Stimulated activated naive CD8-positive, alpha-beta T cell treated with anti-CD3 and anti-CD28 coated beads, Interleukin-15, Interleukin-2, amounts not matched to agents 100 ng/mL and 50 ng/mL, for 24 hours (primary cell): Measurements from ENCODE around the gene FHIT.
A peak's percentile ranks its signal among the peaks of the same experiment; 100 is the strongest.

Source experiments
- H3K27ac Mint-ChIP-seq: one replicate; pipeline ENCODE4 v1.8.0; 2021; ENCODE audit warnings: mild to moderate bottlenecking, mixed read lengths
- H3K27me3 Mint-ChIP-seq: one replicate; pipeline ENCODE4 v1.8.0; 2021; ENCODE audit warnings: mixed read lengths
- H3K36me3 Mint-ChIP-seq: one replicate; pipeline ENCODE4 v1.8.0; 2021; ENCODE audit warnings: low read depth, mixed read lengths
- H3K4me1 Mint-ChIP-seq: one replicate; pipeline ENCODE4 v1.8.0; 2021; ENCODE audit warnings: low read depth, mixed read lengths
- H3K4me3 Mint-ChIP-seq: one replicate; pipeline ENCODE4 v1.8.0; 2021; ENCODE audit warnings: mild to moderate bottlenecking, mixed read lengths
- H3K9me3 Mint-ChIP-seq: one replicate; pipeline ENCODE4 v1.8.0; 2021; ENCODE audit warnings: mixed read lengths

The FHIT gene

DNA sequence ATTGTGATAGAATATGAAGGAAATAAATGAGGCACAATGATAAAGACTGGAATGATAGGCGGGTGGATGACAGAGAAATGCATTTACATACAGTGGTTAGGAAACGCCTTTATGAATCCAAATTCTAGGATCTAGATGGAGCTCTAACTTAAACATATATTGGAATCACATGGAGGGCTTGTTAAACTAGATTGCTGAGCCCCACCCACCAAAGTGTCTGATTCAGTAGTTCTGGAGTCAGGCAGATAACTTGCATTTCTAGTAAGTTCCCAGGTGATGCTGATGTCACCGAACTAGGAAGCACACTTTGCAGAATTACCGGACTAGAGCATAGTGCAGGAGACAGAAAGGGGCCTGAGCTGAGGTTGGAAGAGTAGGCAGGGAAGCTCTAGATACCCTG, 837.2 kb downstream of the FHIT start:
- Mint-ChIP-seq H3K27ac (no peak overlapping the region), H3K4me1 (no peaks in the 10 kb centered on the region), H3K36me3 (no peaks in the 10 kb centered on the region), H3K9me3 (peaks cover 7% of the 10 kb centered on the region), H3K27me3 (no peaks in the 10 kb centered on the region), H3K4me3 (no peak overlapping the region)

GRCh38 chr3:60413551-60413950, 837.7 kb downstream of the FHIT start:
- Mint-ChIP-seq H3K4me1 (no peaks in the 10 kb centered on the region), H3K27me3 (no peaks in the 10 kb centered on the region), H3K36me3 (no peaks in the 10 kb centered on the region), H3K9me3 (peaks cover 7% of the 10 kb centered on the region), H3K27ac (no peak overlapping the region), H3K4me3 (no peak overlapping the region)

DNA sequence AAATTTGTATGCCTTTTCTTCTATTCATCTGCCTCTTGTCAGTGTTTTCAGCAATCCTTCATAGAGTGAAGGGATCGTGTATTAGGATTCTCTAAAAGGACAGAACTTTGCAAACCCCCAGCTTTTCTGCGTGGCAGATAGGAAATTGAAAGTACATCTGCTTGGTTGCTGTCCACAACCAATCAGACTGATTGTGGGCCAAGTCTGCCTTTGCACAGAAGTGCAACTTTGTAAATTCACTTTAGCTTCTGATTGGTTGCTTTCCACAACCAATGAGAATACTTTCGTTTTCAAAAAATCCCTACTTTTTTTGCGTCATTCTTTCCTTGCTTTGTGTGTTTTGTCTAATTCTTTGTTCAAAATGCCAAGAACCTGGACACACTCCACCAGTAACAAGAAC, 847.4 kb downstream of the FHIT start:
- no peaks in the 10 kb centered on the region for H3K27me3 Mint-ChIP-seq
- no peaks in the 10 kb centered on the region for H3K36me3 Mint-ChIP-seq
- H3K27ac Mint-ChIP-seq, result no peak overlapping the region
- peaks cover 3% of the 10 kb centered on the region for H3K9me3 Mint-ChIP-seq
- no peak overlapping the region for H3K4me3 Mint-ChIP-seq
- H3K4me1 Mint-ChIP-seq, result no peaks in the 10 kb centered on the region

- no peaks in the 10 kb centered on the region for H3K4me1 Mint-ChIP-seq
- no peak overlapping the region for H3K27ac Mint-ChIP-seq
Measured at GRCh38 chr3:60402931-60403330, 848.3 kb downstream of the FHIT start.

GRCh38 chr3:60399861-60400845, 851.1 kb downstream of the FHIT start:
- H3K27ac Mint-ChIP-seq, result no peak overlapping the region
- H3K4me1 Mint-ChIP-seq, result no peaks in the 10 kb centered on the region
- H3K4me3 Mint-ChIP-seq, result no peak overlapping the region
- no peaks in the 10 kb centered on the region for H3K27me3 Mint-ChIP-seq
- peaks cover 6% of the 10 kb centered on the region for H3K9me3 Mint-ChIP-seq
- no peaks in the 10 kb centered on the region for H3K36me3 Mint-ChIP-seq

More at GRCh38 chr3:60402931-60403330, 848.3 kb downstream of the FHIT start:
- peaks cover 2% of the 10 kb centered on the region for H3K9me3 Mint-ChIP-seq
- H3K4me3 Mint-ChIP-seq, result no peak overlapping the region
- no peaks in the 10 kb centered on the region for H3K27me3 Mint-ChIP-seq
- no peaks in the 10 kb centered on the region for H3K36me3 Mint-ChIP-seq

DNA sequence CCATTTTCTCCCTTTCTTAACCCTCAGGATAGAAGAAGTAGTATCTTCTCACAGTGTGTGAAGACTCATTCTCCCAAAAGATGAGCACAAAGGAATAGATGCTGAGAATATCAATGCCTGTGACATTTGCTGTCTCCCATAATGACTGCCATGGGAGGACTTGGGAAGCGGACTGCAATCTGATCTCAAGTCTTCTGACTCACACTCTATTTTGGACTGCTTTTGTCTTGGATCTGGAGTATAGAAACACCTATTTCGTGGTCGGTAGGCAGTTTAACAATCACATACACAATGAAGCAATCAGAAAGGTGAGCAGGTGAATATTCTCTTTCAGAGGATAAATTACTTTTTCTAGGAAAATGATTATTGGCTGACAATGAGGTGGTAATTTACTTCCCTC, 852.0 kb downstream of the FHIT start:
- H3K27ac Mint-ChIP-seq, result no peak overlapping the region
- no peak overlapping the region for H3K4me3 Mint-ChIP-seq
- H3K27me3 Mint-ChIP-seq, result no peaks in the 10 kb centered on the region
- H3K9me3 Mint-ChIP-seq, result peaks cover 6% of the 10 kb centered on the region
- no peaks in the 10 kb centered on the region for H3K4me1 Mint-ChIP-seq
- no peaks in the 10 kb centered on the region for H3K36me3 Mint-ChIP-seq

GRCh38 chr3:60395173-60395762, 856.0 kb downstream of the FHIT start:
- Mint-ChIP-seq H3K9me3 (peaks cover 6% of the 10 kb centered on the region), H3K27ac (no peak overlapping the region), H3K4me1 (no peaks in the 10 kb centered on the region), H3K27me3 (no peaks in the 10 kb centered on the region), H3K36me3 (no peaks in the 10 kb centered on the region), H3K4me3 (no peak overlapping the region)

- H3K27ac Mint-ChIP-seq, result no peak overlapping the region
- H3K4me3 Mint-ChIP-seq, result no peak overlapping the region
- H3K36me3 Mint-ChIP-seq, result no peaks in the 10 kb centered on the region
- no peaks in the 10 kb centered on the region for H3K4me1 Mint-ChIP-seq
- no peaks in the 10 kb centered on the region for H3K27me3 Mint-ChIP-seq
- H3K9me3 Mint-ChIP-seq, result peaks cover 6% of the 10 kb centered on the region
Measured at GRCh38 chr3:60393946-60394345, 857.3 kb downstream of the FHIT start.

GRCh38 chr3:60392501-60392900, 858.8 kb downstream of the FHIT start:
- no peak overlapping the region for H3K4me3 Mint-ChIP-seq

DNA sequence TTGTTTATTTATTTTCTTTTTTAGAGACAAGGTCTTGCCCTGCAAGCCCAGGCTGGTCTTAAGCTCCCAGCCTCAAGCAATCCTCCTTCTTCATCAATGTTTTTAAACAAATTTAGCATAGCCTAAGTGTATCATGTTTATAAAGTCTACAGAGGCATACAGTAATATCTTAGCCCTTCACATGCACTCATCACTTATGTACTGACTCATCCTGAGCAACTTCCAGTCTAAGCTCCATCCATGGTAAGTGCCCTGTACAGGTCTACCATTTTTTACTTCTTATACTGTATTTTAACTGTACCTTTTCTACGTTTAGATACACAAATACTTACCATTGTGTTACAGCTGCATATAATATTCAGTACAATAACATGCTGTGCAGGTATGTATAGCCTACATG, 860.0 kb downstream of the FHIT start:
- Mint-ChIP-seq H3K4me1 (no peaks in the 10 kb centered on the region), H3K27ac (no peak overlapping the region), H3K4me3 (no peak overlapping the region), H3K36me3 (no peaks in the 10 kb centered on the region), H3K9me3 (no peaks in the 10 kb centered on the region), H3K27me3 (no peaks in the 10 kb centered on the region)

More at GRCh38 chr3:60392501-60392900, 858.8 kb downstream of the FHIT start:
- H3K36me3 Mint-ChIP-seq, result no peaks in the 10 kb centered on the region
- H3K27ac Mint-ChIP-seq, result no peak overlapping the region
- no peaks in the 10 kb centered on the region for H3K27me3 Mint-ChIP-seq
- H3K4me1 Mint-ChIP-seq, result no peaks in the 10 kb centered on the region
- no peaks in the 10 kb centered on the region for H3K9me3 Mint-ChIP-seq

DNA sequence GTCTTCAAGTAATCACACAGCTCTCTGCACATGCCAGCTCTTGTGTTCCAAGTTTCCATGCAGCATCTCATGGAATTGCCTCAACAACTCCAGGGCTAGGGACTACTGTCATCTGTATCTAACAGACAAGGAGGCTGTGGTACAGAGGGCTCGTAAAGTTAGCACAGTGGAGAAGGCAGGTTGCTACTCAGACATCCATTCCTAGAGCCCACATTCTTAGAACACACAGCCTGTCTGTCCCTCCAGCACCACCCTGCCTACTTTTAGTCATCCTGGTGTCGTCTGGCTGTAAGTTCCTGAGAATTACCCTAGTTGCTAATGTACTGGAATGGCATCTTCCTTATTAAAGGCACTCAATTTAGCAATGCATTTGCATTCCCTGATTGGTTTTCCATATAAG, 862.5 kb downstream of the FHIT start:
- H3K27ac Mint-ChIP-seq, result no peak overlapping the region
- no peaks in the 10 kb centered on the region for H3K4me1 Mint-ChIP-seq
- H3K36me3 Mint-ChIP-seq, result no peaks in the 10 kb centered on the region
- H3K9me3 Mint-ChIP-seq, result no peaks in the 10 kb centered on the region
- no peaks in the 10 kb centered on the region for H3K27me3 Mint-ChIP-seq
- no peak overlapping the region for H3K4me3 Mint-ChIP-seq

GRCh38 chr3:60386306-60386705, 864.9 kb downstream of the FHIT start:
- Mint-ChIP-seq H3K27ac (no peak overlapping the region), H3K36me3 (no peaks in the 10 kb centered on the region), H3K4me1 (no peaks in the 10 kb centered on the region), H3K27me3 (no peaks in the 10 kb centered on the region), H3K4me3 (no peak overlapping the region), H3K9me3 (no peaks in the 10 kb centered on the region)

GRCh38 chr3:60384341-60384740, 866.9 kb downstream of the FHIT start:
- H3K4me3 Mint-ChIP-seq, result no peak overlapping the region
- H3K4me1 Mint-ChIP-seq, result no peaks in the 10 kb centered on the region
- no peaks in the 10 kb centered on the region for H3K9me3 Mint-ChIP-seq
- no peaks in the 10 kb centered on the region for H3K36me3 Mint-ChIP-seq
- H3K27ac Mint-ChIP-seq, result no peak overlapping the region
- no peaks in the 10 kb centered on the region for H3K27me3 Mint-ChIP-seq

GRCh38 chr3:60383345-60383744, 867.9 kb downstream of the FHIT start:
- no peak overlapping the region for H3K4me3 Mint-ChIP-seq
- no peaks in the 10 kb centered on the region for H3K36me3 Mint-ChIP-seq

GRCh38 chr3:60366486-60366885, 884.8 kb downstream of the FHIT start:
- Mint-ChIP-seq H3K9me3 (peaks cover 13% of the 10 kb centered on the region), H3K27me3 (no peaks in the 10 kb centered on the region), H3K36me3 (no peaks in the 10 kb centered on the region), H3K4me3 (no peak overlapping the region), H3K4me1 (peaks cover 32% of the 10 kb centered on the region), H3K27ac (peak overlapping the region; percentile 49)

More at GRCh38 chr3:60383345-60383744, 867.9 kb downstream of the FHIT start:
- Mint-ChIP-seq H3K27ac (no peak overlapping the region), H3K4me1 (no peaks in the 10 kb centered on the region), H3K27me3 (no peaks in the 10 kb centered on the region), H3K9me3 (no peaks in the 10 kb centered on the region)
